ENCODE results near the gene MBNL1. TPM values are rescaled to one million over a fixed set of nuclear protein-coding genes. Genes with fewer than 3 reads are reported as not detected.

Gene MBNL1
- total and polyA plus RNA-seq, 2 of the 13 experiments (the other 11 are each of a cell fraction or from before 2014, with no cell fraction given) = 27.1 to 55.4 TPM

DNA sequence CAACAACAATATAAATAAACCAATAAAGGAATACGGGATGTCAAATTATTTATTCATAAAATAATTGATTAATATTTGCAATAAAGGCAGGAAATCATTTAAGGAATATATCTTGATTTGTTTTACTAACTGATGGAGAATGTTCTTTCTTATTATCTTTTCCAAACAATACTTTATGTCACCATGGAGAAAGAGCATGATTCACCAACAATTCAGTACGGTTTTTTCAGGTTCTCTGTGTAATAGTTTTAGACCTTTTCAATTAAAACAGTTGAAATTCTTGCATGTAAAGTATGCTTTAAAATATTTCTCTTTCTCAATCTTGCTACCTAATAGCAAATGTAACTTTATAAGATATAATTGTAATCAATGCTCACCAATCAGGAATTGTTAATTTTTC, 41.7 kb upstream of the MBNL1 start (continued):
- TF ChIP-seq ZBTB40 (IDR thresholded peaks at IDR 0.05) = no peak
- TF ChIP-seq ZBTB40 (CRISPR knock-in tag; IDR thresholded peaks at IDR 0.05) = no peak
- TF ChIP-seq ZNF576 (CRISPR knock-in tag; IDR thresholded peaks at IDR 0.05) = no peak
- TF ChIP-seq ZNF737 (CRISPR knock-in tag; IDR thresholded peaks at IDR 0.05; ENCODE audit: borderline replicate concordance) = no peak
- no peak for TF ChIP-seq ZNF12 (CRISPR knock-in tag; IDR thresholded peaks at IDR 0.05)
- TF ChIP-seq SIX4 (CRISPR knock-in tag; IDR thresholded peaks at IDR 0.05) = no peak
- no peak for TF ChIP-seq ZSCAN29 (CRISPR knock-in tag; conservative IDR thresholded peaks at IDR 0.05)
- TF ChIP-seq ZNF331 (CRISPR knock-in tag; IDR thresholded peaks at IDR 0.05) = no peak
- TF ChIP-seq, protein P1, sequence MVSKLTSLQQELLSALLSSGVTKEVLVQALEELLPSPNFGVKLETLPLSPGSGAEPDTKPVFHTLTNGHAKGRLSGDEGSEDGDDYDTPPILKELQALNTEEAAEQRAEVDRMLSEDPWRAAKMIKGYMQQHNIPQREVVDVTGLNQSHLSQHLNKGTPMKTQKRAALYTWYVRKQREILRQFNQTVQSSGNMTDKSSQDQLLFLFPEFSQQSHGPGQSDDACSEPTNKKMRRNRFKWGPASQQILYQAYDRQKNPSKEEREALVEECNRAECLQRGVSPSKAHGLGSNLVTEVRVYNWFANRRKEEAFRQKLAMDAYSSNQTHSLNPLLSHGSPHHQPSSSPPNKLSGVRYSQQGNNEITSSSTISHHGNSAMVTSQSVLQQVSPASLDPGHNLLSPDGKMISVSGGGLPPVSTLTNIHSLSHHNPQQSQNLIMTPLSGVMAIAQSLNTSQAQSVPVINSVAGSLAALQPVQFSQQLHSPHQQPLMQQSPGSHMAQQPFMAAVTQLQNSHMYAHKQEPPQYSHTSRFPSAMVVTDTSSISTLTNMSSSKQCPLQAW (CRISPR knock-in tag; IDR thresholded peaks at IDR 0.05) = no peak
- TF ChIP-seq SPEN (CRISPR knock-in tag; IDR thresholded peaks at IDR 0.05; ENCODE audit: low read depth) = no peak
